GM19395 (cell line): ENCODE data around the gene SCD5.

Source experiments
- ATAC-seq: cut with Tn5 transposase; IDR thresholded peaks from one replicate; pipeline ENCODE4 v1.9.1; 2021; ENCODE audit warnings: mild to moderate bottlenecking, moderate library complexity; ENCODE audit not compliant: unreplicated experiment

The SCD5 gene

DNA sequence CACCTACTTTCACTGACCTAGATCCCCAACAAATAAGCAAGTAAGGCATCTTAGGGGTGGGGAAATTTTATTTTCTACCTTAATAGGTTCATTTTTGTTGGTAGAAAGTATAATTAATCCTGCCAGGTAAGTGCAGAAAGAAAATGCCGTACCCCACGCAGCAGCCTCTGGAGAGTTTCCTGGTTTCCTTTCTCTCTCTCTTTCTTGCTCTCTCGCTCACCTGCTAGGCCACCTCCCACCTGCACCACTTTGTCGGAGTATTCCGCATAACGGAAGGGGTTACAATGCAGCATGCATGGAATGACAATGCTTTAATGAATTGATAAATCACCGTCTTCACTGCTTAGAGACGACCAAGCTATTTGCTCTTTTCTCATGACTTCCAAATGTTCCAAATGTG is 101.0 kb downstream of the SCD5 start:
- ATAC-seq, result no peak

DNA sequence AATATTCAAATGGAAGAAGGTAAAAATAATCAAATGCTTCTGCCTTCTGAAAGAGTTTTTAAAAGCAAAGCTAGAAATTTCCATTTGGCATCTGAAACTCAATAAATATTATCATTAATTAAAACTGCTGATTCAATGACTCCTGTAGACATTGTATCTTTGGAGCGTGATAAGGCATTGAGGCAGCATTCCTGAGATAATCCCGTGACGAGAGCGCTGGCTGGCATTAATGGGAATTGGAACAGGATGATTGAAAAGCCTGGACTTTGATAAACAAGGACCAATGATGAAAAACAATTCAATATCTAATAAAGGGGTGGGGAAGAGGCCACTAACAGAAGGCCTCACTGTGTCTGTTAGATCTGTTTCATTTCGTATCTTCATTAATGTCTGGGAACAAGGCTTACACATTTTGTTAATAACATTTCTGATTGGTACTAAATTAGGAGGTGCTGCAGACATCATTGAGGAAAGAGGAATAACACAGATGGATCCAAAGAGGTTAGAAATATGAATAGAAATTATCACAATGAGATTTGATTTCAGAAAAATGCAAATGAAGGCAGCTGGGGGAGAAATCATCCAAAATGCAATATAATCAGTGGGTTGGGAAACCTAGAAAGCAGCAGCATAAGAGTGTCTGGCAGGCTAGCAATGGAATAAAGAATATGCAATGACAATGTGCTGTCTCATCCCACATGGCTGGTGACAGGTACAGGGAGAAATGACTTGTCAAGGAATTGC is 102.3 kb downstream of the SCD5 start:
- no peak for ATAC-seq

DNA sequence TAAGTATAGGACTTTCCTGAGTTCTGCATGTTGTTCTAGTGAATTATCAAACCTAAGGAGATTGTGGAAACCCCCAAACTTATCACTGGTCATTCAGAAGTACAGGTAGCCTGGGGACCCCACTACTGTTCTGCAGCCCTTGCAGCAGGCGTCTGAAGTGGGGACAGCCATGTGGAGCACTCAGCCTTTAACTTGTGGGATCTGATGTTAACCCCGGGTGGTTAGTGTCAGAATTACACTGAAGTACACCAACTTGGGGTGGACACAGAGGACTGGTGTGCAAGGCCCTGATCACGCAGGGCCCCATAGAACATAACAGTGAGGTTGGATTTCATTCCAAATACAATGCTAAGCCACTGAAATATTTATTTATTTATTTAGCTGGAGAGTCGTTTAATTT is 103.7 kb downstream of the SCD5 start:
- no peak for ATAC-seq

DNA sequence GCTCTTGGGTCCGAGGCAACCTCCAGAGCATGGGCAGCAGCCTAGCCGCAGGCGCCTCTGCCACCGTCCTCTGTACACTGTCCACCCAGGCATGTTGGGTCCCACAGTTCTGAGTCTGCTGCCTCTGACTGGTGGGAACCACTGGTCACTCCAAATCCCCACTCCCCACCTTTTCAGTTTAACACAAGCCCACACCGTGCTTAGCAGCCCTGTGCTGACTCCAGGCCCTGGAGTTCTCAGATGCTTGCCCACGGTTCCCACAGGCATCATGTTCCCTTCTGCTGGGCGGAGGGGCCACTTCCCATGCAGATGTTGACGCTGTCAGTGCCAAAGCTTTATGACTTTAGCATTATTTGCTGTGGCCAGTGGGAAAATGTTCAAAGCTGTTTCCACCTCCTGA is 104.5 kb downstream of the SCD5 start:
- ATAC-seq, result no peak

DNA sequence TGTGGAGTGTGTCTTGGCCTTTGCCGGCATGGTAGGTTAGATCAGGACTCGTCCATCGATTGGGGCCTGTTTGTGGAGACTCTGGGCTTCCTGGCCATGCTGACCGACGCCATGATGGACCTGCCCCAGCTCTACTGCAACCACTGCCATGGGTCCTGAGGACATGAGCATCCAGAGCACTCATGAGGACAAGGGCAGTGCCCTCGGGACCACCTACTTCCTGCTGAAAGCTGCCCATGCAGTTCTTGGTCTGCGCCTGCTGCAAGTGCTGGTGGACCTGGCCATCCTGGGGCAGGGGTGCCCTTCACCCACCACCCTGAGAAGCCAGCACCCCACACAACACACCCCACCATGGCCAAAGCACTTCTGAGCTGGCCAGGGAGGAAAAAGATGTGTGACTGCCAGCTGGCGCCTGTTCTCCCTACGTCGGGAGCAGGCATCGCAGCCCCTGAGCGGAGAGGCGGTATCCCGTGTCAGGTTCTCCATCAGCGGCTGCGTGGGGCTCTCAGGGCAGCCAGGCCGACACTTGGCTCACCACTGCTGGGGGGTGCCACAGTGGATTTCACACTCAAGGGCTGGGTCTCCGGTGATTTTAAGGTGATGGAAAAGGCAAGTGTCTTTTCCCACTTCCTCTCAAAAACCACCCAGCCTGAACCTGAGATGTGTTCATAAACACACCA is 106.4 kb downstream of the SCD5 start:
- no peak for ATAC-seq

DNA sequence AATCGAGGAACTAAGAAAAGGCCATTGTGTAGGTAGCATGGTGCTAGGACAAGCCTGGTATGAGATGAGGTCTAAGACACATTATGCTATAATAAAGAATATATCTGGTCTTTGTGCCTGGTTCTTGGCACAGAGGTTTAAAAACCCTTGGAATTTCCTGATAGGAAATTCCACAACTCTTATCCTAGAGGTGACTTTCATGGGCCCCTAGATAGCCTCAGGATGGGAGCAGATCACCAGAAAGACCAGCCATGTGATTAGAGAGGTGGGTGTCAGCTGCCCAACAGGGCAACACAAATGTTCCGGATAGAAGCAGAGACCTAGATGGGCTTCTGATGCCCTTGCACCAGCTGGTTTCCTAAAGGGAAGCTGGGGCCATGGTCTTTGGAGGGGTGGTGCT is 107.2 kb downstream of the SCD5 start:
- ATAC-seq, result no peak

DNA sequence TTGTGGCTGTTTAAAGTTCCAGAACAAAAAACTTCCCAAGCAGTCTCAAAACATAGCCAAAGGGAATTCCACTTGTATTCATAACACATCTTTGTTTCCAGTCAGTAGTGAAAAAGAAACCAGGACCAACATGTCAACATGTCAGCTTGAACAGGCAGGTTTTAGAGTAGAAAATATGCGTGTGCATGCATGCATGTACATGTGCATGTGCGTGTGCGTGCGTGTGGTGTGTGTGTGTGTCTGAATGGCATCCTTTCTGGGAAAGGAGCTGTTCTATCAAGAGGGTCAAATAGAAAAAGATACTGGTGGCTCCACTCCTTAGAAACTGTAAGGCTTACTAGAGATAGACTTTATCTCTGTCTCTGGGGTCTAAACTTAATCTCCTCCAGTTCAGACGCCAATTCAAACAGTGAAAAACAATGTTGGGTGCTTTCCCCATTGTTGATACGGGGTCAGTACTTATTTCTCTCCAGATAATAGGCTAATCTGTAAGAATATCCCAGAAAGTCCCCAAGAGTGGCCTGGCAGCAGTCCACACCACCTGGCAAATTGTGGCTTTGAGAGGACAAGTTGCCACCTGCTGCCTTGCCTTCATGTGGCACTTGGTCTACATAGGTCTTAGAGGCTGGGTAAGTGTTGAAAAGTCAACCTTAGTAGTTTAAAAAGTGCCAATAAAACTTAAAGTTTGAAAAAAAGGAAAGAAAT is 110.4 kb downstream of the SCD5 start:
- ATAC-seq, result no peak

DNA sequence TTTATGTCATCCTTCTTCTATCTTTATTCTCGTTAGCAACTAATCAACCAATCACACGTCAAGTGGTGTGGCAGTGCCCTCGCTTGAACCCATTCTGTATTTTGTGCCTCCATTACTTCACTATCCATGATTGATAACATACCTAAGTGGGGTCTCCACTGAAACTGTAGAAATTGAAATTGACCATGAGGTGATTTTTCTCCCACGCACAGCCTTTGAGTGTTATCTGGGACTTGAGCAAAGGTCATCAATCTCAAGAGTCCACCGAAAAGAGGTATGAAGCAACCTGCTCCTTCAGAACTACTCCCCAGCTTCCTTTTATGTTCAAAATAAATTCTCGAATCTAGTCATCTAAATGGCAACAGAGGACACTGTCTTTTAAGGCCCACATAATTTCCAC is 111.1 kb downstream of the SCD5 start:
- no peak for ATAC-seq

DNA sequence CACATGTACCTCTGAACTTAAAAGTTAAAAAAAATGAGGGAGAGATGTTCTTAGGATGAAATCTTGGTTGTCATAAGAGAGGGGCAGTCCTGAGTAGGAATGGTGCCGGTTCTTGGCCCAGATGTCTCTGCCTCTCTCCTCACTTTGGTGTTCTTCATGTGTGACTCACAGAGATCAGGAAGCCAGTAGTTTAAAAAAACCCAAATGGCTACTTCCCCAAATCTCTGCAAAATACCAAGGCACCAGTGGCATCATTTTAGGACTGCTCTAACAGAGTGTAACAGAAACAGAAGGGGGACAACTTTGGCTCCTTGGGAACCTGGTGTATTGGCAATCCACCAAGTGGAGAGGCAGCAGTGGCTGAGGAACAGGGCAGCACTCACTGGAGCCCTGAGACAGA is 116.8 kb downstream of the SCD5 start:
- no peak for ATAC-seq

DNA sequence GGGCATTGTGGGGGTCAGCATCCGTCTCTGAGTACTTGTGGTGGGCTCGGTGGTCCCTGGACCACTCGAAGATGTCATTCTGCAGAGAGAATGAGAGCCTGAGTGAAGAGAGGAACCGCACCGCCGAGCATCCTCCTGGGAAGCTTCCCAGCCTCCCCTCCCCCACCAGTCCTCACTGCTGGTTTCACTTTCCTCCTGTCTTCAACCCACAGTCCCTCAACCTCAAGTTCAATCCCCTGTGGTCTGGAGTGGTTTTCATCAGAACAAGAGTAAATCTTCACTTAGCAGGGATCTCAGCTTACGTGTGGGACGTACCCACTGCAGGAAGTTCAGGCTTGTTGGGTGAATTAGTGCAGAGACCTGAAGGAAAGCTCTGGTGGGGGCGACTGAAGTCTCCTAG is 117.8 kb downstream of the SCD5 start:
- ATAC-seq, result no peak

DNA sequence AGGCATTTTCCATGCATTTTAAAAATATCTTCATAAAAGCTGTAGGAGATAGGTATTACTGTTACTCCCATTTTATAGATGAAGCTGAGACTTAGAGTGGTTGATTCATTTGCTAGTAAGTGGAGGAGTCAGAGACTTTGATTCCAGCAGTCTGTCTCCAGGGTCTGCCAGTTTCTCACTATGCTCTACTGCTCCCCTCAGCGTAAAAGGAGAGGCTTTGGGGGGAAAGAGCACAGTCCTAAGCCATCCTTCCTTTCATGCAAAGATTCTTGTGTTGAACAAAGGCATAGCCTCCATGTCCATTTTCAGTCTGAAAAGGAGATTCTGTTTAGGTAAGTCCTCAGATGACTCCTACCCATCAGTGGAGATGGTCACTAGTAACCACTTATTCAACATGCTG is 119.1 kb downstream of the SCD5 start:
- no peak for ATAC-seq

DNA sequence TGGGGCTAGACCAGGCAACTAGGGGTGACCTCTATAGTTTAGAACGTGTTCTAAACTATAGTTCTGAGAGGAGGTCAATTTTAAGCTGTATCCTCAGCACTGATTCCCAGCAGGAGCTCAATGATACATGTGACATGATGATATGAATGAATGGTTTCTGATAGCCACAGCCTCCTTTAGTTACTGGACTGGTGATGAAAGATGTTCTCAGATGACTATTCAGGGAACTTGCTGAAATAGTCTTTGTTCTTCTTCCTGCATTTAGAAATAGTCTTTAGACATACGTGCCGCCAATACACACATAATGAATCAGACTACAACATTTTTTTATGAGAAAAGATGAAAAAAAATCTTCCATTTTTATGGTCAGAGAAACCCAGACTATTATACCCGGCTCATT is 120.5 kb downstream of the SCD5 start:
- ATAC-seq, result no peak

DNA sequence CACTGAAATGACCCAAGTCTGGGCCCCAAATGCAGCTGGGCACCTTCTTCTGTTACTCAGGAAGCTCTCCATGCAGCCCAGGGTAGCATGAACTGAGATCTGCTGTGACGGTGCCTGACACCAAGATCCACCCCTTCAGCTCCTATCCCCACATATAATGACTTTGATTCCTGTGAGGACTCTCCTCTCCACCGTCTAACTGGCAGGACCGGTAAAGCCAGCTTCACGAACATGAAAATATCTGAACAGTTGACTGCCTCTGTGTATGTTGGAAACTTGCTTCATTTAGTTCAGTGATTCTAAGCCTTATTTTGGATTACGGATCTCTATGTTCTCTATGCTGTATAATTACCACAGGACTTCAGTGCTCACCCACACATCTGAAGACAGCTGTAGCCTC is 121.3 kb downstream of the SCD5 start:
- ATAC-seq, result no peak

DNA sequence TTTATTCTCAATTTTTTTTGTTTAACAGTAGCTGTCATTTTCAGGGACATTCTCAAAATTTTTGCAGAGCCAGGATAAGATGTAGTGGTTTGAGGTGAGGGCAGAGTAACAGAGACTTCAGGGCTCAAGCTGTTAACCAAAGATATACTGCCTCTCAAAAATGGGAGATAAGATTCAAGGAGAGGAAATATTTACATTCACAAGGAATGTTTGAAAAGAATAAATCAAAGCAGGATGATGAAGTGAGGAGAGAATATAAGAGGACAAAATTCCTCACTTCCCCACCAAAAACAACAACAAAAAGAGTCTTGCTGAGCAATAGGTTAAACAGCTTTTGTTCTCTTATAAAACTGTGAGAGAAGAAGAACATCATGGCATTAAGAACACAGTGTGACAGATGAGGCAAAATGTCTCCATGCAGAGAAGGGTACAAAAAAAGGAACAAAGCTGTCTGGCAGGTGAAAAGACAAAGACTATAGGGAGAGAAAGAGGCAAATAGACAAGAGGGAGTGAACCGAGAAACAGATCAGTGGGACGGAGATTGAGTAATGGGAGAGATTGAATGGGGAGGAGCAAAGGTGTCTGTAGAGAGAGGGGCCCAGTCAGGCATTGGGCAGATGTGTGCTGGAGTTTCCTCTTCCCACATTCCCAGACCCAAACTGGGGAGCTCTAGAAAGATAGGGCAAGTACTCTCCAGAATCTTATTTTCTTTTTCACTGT is 130.7 kb downstream of the SCD5 start:
- ATAC-seq, result no peak

DNA sequence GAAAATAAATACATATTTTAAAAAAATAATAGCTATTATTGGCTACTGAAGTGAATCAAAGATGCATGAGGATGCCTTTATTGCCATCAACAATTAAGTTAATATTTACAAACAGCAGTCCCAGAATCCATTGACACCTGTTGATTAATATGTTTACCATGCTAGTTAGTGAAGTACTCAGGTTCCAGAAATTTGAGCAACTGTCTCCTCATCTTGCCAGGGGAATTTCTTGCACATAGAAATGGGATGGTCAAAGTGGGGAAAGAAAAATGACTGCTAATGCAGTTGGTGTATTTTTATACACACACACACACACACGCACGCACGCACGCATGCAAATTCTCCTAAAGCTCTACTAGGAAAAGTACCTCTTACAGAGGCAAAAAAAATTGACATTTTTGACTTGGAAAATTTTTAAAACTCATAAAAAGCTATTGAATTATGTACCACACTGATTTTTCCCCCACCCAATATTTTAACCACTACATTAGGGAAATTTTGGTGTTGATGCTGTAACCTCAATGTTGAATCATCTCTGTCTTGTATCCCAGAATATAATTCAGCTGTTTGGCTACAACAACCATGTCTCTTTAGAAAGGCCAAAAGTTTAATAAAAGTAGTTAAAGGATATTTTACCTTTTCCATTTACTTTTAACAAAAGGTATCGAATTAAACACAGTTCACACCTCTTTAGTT is 131.5 kb downstream of the SCD5 start:
- no peak for ATAC-seq

DNA sequence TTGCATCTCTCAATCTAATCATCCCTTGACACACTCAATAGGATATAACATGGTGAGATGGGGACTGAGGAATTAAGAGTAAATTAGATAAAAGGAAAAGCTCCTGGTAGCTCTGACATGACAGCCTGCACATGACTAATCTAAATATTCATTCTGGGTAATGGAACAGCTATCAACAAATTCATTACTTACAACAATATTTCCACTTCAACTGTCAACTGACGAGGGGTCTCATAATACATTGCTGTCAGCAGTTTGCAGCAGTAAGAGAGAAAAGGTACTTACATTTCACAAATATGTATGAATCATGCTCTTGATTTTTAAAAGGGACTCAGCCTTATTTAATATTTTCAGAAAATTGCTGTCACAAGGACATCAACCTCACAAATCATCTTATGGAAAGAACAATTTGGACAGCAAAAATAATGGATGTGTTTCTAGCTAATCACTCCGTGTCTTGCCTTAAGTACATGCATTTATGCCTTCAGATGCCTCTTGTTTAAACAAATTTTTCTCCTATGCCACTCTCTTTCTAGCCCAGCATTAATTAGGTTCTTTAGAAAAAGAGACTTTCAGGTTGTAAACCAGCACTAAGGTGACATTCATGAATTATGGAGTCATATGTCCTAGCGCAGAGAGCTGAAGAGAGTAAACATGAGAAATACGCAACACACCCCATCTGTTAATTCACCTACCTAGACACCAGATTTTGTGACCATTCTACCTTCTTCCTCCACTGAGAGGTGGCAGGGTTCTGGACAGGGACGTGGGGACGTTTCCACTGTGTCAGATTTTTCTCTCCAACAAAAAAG is 137.2 kb downstream of the SCD5 start:
- ATAC-seq, result no peak

DNA sequence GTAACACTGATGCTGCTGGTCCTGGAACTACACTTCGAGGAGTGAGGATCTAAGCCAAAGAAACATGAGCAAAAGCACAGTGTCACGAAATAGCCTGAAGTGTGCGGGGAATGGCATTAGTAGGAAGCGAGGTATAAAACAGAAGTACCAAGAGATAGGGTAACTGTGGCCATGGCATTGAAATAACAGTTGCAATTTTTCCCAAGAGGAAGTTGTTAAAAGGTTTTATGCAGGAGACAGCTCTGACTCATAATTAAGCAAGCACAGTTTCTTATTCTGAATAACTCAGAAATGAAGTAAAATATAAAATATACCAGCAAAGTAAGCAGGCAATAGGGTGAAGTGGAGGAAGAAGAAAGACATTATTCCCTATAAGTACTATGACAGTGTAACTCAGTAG is 146.5 kb downstream of the SCD5 start:
- no peak for ATAC-seq

DNA sequence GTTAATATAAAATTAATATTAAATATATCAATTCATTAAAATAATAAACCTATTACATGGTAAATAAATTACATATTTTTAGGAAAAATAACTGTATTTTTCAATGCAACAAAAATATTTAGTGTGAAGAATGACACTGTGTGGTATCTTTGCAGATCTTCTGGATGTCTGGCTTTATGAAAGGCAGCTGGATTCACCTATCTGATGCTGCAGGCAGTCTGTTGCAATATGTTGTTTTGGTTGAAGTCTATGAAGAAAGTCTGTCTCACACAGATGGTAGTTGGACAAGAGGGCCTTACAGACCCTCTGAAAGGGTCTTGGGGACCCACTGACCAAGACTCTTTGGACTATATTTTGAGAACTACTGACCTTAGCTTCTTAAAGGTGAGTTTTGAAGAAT is 147.7 kb downstream of the SCD5 start:
- no peak for ATAC-seq

DNA sequence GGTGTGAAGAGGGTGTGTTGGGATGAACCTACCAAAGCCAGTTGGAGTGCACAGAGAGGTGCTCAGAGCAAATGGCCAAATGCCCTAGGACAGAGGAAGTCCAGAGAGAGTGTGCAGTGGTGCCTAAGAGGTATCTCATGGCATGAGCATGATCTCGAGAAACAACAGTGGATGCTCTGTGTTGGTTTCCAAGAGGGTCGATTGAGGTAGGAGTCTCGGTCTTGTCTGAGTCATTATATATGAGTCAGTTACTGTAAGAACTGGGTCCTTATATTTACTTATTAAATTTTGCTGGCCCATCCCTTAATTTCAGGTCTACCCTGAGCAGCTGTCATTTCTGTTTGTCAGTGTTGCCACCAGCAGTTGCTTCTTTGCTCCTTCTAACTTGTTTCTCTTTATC is 150.2 kb downstream of the SCD5 start:
- ATAC-seq, result no peak

DNA sequence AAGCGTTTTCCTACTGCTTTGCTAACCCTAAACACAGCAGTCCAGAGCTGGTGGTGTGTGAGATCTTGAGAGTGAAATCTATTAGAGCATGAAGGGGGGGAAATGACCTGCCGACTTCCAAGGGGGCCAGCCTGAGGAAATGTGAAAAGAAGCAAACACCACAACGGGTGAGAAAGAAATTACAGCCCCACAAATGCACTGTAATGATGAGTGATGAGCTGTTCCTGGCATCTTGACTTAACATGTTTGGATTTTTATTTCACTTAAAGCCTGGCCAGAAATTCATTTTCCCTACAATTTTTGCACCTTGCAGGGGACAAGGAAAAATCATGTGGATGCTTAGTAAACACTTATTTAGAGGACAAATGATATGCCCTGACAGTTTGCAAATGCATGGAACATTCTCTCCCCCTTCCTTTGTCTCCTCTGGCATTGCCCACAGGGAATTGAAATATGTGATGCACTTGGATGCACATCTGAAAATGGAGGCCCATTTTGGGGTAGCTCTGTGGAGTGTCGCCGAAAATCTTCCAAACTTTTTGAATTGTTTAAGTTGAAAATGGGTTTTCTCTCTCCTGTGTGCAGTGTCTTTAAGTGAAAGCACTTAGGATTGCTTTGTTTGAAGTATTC is 152.5 kb downstream of the SCD5 start:
- ATAC-seq, result no peak
